HEK293 (cell line): ENCODE results near the gene RASL10B.

Experiments
- GLIS1 ChIP-seq: fragments of 450-650 bp; formaldehyde crosslinking; IDR thresholded peaks from 2 replicates; pipeline ENCODE4 v1.5.1; 2016; ENCODE audit warnings: missing biosample characterization, missing genetic modification characterization
- ZBTB20 ChIP-seq: fragments of 450-650 bp; formaldehyde crosslinking; IDR thresholded peaks from 2 replicates; pipeline ENCODE4 v1.5.1; 2016; ENCODE audit warnings: missing biosample characterization, missing genetic modification characterization
- TF ChIP-seq, protein P1 (sequence below): fragments of 450-650 bp; formaldehyde crosslinking; IDR thresholded peaks from 2 replicates; pipeline ENCODE4 v1.5.1; 2016; ENCODE audit warnings: missing biosample characterization, missing genetic modification characterization, borderline replicate concordance
- TF ChIP-seq, protein P2 (sequence below): fragments of 450-650 bp; formaldehyde crosslinking; IDR thresholded peaks from 2 replicates; pipeline ENCODE4 v1.5.1; 2016; ENCODE audit warnings: missing biosample characterization, missing genetic modification characterization
- TF ChIP-seq, protein P3 (sequence below): fragments of 450-650 bp; formaldehyde crosslinking; conservative IDR thresholded peaks from 2 replicates; pipeline ENCODE4 v1.5.1; 2016; ENCODE audit warnings: low read depth, missing biosample characterization, missing genetic modification characterization

DNA sequence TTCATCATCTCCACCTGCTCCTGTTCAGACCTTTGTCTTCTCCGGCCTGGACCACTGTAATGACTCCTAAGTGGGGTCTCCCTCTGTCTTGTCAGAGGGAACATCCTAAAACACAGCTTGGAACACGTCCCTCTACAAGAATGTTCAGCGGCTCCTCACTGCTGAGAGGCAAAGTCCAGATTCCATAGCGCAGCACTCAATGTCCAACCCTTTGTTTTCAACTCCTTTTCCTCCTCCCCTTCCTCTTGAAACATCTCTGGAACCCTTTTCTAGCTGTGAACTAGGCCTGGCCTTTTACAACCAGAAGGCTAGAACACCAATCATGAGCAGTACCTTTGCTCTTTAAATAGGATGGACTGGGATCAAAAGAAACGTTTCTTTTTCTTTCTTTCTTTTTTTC lies 30.2 kb downstream of the RASL10B start:
- TF ChIP-seq, protein P1, sequence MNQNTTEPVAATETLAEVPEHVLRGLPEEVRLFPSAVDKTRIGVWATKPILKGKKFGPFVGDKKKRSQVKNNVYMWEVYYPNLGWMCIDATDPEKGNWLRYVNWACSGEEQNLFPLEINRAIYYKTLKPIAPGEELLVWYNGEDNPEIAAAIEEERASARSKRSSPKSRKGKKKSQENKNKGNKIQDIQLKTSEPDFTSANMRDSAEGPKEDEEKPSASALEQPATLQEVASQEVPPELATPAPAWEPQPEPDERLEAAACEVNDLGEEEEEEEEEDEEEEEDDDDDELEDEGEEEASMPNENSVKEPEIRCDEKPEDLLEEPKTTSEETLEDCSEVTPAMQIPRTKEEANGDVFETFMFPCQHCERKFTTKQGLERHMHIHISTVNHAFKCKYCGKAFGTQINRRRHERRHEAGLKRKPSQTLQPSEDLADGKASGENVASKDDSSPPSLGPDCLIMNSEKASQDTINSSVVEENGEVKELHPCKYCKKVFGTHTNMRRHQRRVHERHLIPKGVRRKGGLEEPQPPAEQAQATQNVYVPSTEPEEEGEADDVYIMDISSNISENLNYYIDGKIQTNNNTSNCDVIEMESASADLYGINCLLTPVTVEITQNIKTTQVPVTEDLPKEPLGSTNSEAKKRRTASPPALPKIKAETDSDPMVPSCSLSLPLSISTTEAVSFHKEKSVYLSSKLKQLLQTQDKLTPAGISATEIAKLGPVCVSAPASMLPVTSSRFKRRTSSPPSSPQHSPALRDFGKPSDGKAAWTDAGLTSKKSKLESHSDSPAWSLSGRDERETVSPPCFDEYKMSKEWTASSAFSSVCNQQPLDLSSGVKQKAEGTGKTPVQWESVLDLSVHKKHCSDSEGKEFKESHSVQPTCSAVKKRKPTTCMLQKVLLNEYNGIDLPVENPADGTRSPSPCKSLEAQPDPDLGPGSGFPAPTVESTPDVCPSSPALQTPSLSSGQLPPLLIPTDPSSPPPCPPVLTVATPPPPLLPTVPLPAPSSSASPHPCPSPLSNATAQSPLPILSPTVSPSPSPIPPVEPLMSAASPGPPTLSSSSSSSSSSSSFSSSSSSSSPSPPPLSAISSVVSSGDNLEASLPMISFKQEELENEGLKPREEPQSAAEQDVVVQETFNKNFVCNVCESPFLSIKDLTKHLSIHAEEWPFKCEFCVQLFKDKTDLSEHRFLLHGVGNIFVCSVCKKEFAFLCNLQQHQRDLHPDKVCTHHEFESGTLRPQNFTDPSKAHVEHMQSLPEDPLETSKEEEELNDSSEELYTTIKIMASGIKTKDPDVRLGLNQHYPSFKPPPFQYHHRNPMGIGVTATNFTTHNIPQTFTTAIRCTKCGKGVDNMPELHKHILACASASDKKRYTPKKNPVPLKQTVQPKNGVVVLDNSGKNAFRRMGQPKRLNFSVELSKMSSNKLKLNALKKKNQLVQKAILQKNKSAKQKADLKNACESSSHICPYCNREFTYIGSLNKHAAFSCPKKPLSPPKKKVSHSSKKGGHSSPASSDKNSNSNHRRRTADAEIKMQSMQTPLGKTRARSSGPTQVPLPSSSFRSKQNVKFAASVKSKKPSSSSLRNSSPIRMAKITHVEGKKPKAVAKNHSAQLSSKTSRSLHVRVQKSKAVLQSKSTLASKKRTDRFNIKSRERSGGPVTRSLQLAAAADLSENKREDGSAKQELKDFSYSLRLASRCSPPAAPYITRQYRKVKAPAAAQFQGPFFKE (tag by site-specific recombination): no peak
- TF ChIP-seq ZBTB20 (tag by site-specific recombination): no peak
- no peak for TF ChIP-seq GLIS1
- TF ChIP-seq, protein P2, sequence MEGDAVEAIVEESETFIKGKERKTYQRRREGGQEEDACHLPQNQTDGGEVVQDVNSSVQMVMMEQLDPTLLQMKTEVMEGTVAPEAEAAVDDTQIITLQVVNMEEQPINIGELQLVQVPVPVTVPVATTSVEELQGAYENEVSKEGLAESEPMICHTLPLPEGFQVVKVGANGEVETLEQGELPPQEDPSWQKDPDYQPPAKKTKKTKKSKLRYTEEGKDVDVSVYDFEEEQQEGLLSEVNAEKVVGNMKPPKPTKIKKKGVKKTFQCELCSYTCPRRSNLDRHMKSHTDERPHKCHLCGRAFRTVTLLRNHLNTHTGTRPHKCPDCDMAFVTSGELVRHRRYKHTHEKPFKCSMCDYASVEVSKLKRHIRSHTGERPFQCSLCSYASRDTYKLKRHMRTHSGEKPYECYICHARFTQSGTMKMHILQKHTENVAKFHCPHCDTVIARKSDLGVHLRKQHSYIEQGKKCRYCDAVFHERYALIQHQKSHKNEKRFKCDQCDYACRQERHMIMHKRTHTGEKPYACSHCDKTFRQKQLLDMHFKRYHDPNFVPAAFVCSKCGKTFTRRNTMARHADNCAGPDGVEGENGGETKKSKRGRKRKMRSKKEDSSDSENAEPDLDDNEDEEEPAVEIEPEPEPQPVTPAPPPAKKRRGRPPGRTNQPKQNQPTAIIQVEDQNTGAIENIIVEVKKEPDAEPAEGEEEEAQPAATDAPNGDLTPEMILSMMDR: no peak
- TF ChIP-seq, protein P3, sequence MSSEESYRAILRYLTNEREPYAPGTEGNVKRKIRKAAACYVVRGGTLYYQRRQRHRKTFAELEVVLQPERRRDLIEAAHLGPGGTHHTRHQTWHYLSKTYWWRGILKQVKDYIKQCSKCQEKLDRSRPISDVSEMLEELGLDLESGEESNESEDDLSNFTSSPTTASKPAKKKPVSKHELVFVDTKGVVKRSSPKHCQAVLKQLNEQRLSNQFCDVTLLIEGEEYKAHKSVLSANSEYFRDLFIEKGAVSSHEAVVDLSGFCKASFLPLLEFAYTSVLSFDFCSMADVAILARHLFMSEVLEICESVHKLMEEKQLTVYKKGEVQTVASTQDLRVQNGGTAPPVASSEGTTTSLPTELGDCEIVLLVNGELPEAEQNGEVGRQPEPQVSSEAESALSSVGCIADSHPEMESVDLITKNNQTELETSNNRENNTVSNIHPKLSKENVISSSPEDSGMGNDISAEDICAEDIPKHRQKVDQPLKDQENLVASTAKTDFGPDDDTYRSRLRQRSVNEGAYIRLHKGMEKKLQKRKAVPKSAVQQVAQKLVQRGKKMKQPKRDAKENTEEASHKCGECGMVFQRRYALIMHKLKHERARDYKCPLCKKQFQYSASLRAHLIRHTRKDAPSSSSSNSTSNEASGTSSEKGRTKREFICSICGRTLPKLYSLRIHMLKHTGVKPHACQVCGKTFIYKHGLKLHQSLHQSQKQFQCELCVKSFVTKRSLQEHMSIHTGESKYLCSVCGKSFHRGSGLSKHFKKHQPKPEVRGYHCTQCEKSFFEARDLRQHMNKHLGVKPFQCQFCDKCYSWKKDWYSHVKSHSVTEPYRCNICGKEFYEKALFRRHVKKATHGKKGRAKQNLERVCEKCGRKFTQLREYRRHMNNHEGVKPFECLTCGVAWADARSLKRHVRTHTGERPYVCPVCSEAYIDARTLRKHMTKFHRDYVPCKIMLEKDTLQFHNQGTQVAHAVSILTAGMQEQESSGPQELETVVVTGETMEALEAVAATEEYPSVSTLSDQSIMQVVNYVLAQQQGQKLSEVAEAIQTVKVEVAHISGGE: no peak
